ENCODE results near the gene PKN1.
"Not testable (repeated sequence)": the region's sequence is repeated elsewhere in the genome, so short reads cannot be mapped to it uniquely, and the experiment has no call there.

The PKN1 gene

DNA sequence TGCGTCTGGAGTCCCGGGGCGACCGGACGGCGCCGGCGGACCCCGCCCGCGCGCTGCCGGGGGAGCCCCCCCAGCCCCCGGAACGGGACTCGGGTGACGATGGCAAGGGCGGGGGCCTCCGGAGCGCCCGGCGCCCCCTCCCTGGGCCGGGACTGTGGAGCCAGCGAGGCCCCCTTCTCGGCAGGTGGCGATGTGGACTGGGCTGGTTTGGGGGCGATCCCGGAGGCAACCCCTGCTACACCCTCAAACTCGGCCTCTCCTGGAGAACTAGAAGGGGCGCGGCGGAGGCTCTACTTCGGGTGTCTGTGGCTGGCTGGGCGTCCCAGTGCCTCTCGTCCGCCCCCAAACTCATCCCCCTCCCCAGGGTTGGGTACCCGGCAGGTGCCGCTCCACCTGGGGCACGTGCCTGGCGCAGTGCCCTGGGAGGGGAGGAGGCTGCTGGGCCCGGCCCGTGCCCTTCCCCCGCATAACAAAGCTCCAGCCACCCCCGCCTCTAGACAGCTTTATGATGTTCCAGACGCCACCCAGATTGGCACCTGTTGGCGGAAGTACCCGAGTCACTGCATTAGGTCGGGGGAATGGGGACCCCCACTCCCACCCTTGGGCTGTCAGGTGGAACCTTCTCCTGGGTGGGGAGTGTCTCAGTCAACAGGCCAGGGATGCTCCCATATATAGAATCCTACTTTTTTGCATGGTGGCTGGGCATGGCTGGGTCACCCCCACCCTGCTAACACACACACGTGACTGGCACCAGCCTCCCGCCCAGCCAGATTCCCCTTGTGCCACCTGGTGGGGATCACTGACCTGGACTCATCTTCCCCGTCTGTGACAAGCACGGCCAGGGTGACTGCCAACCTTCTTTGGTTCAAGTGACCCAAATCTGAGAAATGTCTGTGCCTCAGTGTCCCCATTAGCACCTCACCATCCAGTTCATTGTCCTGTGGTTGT, 722 bp downstream of the PKN1 start:
- DNase-seq: no peak

DNA sequence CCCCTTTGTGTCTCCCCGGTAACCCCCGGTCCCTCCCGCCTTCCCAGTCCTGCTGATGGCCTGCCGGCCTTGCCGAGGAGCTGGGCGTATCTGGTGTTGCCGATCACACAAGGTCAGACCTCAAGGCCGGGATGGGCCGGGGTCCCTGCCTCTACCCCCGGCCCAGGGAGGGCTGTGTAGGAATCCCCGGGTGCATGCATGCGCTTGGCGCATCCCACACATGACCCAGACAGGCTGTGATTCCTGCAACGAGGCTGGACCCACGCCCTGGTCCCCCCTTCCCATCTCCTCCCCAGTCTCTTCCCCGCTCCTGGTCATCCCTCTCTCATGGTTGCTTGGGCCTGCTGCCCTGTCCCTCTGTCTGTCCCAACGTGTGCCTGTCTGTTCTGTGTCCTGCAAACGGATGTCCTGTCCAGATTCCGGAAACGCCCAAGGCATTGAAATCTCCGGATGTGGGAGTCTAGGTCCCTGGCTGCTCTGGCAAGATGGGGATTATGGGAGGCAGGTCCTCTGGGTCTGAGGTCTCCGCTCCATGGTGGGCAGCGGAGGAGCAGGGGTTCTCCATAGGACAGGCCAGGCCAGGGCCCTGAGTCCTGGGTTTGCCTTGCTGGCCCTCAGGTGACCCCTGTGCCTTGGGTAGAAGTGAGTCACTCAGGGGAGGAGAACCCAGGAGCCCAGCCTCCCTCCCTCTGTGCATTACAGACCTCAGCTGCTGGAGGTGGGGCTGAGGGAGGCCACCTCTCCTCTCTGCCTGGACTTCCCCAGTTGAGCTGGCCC, 1.6 kb downstream of the PKN1 start:
- peak; percentile 54 to 58 for DNase-seq

DNA sequence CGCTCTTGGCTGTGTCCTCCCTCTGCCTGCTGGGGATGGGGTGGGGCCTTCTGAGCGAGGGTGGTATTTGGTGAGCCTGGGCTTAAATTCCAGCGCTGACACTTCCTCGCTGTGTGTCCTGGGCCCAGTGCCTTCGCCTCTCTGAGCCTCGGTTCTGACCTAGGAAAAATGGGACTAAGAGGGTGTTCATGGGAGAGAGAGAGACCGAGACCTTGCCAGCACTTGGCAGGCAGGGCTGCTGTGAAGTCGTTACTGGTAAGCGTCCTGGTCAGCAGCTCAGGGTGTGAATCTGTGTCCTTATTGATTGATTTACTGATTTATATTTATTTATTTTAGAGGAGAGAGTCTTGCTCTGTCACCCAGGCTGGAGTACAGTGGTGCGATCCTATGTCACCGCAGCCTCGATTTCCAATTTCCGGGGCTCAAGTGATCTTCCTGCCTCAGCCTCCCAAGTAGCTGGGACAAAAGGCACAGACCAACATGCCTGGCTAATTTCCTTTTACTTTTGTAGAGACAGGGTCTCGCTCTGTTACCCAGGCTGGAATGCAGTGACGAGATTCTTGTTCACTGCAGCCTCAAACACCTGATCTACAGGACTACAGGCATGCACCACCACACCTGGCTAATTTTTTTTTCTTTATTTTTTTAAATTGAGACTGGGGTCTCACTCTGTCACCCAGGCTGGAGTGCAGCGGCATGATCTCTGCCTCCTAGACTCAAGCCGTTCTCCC, 2.4 kb downstream of the PKN1 start:
- DNase-seq: no peak

DNA sequence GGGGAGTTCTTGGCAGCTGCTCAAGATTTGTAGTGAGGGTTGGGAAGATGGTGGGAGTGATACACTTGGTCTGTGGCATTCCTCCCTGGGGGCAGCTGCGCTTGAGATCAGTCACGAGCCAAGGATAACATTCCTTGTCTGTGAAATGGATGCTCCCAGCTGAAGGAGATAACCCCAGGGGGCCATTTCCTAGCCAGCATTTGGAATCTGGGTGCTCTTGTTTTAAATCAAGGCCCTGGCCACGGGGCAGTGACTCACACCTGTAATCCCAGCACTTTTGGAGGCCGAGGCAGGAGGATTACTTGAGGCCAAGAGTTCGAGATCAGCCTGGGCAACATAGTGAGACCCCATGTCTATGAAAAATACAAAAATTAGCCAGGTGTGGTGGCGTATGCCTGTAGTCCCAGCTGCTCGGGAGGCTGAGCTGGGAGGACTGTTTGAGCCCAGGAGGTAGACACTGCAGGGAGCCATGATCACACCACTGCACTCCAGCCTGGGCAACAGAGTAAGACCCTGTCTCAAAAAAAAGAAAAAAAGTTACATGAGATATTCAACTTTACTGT, 4.6 kb downstream of the PKN1 start:
- no peak for DNase-seq

DNA sequence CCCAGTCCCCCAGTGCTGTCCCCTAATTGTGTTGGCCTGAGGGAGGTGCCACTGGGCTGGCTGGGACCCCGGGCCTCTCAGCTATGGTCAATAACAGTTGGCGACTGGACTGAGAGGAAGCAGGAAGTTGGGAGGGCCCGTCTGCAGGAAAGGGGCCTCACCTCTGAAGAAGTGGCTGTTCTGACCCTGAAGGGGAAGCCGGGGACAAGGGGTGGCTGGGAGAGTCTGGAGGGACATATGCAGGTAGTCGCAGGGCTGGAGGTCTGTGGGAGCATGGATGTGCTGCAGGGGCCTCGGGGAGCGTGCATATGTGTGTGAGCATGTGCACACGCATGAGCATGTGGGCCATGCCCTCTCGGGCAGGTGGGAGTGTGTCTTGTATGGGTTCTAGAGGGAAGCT, 5.9 kb downstream of the PKN1 start:
- no peak for DNase-seq

DNA sequence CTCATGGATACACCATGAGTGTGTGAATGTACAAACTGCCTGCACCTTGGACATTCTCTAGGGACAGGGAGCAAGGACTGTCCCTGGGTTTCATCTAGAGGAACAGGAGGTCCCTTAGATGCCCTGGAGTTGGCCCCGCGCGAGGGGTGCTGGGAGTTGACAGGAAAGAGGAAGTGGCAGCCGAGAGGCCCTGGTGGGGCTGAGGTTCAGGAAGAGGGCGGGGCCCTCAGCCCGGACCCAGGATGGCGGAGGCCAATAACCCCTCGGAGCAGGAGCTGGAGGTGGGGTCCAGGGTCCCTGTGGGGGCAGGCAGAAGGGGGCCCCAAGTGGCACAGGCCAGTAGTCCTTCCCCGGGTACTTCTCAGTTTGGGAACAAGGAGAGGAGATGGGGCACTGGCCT, 6.9 kb downstream of the PKN1 start:
- peak; percentile 80 to 85 for DNase-seq

DNA sequence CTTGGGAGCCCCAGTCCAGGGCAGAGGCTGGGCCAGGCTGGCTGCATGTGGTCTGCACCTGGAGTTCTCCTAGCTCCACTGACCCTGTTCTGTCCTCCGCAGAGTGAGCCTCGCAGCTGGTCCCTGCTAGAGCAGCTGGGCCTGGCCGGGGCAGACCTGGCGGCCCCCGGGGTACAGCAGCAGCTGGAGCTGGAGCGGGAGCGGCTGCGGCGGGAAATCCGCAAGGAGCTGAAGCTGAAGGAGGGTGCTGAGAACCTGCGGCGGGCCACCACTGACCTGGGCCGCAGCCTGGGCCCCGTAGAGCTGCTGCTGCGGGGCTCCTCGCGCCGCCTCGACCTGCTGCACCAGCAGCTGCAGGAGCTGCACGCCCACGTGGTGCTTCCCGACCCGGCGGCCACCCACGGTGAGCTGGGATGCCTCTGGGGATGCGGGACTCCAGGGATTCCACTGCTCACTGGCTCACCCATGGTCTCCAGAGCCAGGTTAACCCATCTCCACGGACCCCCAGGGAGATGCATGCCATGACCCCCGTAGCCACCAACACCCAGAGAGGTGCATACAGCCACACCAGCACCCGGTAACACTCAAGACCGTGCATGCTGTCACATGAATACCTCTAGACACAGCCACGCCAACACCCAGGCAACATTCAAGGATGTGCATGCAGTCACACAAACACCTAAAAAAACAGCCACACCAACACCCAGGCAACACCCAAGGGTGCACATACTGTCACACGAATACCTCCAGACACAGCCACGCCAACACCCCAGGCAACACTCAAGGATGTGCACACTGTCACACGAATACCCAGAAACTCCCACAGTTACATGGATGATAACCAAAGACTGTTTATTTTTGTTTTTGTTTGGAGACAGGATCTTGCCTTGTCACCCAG, 8.2 kb downstream of the PKN1 start:
- DNase-seq: no peak

DNA sequence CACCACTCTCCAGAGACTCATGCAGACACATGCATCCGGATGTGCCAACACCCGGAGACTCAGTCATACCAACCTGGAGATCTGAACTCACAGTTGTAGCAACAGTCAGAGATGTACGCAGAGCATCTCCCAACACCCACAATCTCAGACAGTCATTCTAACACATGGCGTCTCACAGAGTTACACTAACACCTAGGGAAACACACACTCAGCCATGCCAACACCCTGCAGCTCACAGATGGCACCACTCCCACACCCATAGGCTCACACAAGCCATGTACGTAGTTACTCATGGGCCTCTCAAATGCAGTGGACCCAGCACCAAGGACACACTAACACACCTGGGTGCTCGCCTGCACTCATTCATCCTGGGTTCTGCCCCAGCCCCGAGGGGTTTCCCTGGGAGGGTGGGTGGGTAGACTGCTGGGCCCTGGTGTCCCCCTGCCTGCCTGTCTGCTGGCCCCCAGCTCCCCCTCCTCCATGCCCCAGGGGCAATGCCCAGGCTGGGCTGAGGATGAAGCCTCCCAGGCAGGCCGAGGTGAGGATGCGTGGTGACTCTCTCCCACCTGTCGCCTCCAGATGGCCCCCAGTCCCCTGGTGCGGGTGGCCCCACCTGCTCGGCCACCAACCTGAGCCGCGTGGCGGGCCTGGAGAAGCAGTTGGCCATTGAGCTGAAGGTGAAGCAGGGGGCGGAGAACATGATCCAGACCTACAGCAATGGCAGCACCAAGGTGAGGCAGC, 10.0 kb downstream of the PKN1 start:
- no peak for DNase-seq

DNA sequence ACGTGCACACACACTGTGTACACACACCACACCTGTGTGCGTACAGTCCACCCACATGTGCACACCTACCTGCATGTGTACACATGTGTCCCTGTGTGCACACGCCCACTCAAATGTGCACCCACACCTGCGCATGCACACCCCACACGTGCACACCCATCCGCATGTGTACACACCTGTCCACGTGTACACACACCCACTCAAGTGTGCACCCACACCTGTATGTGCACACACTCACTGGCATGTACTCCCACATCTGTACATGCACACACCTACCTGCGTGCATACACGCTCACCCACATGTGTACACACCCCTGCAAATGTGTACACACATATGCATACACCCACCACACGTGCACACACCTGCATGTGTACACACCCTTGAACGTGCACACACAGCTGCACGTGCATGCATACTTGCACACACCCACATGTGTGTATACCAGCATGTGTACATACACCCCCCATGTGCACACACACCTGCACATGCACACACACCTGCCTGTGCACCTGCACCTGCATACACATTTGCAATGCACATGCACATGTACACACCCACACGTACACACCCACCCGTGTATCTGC, 10.6 kb downstream of the PKN1 start:
- no peak for DNase-seq

DNA sequence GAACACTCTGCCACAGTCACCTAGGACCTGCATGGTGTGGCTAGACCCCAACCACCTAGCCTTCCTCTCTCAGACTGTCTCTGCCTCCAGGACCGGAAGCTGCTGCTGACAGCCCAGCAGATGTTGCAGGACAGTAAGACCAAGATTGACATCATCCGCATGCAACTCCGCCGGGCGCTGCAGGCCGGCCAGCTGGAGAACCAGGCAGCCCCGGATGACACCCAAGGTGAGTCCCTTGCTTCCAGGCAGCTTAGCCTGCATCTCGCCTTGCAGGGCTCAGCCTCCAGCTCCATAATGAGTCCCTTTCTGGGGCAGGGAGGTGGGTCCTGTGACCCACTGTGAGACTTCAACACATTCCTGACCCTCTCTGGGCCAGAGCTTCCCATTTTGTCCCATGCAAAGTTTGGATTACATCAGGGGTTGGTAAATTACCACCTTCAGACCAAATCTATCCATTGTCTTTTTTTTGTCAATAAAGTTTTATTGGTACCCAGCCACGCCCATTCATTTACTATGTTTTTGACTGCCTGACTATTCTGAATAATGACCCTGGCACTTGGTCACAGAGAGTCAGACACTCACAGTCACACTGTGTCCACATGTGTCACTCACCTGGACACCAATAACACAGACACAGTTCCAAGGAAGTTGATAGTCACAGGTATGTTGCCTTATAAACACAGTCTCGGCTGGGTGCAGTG, 13.4 kb downstream of the PKN1 start:
- DNase-seq: no peak

DNA sequence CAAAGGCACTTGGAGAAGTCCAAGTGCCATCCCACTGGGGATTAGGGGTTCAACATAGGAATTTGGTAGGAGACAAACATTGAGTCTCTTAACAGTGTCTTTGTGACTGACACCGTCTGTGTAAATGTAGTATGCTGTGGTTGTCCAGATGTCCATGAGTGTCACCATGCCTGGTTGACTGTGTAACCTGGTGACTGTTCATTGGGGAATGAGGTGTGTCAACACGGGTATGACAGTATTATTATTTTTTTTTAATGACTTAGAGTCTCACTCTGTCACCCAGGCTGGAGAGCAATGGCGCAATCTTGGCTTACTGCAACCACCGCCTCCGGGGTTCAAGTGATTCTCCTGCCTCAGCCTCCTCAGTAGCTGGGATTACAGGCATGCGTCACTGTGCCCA, 16.2 kb downstream of the PKN1 start:
- DNase-seq: peak in 1 of 2 donors; percentile 26

DNA sequence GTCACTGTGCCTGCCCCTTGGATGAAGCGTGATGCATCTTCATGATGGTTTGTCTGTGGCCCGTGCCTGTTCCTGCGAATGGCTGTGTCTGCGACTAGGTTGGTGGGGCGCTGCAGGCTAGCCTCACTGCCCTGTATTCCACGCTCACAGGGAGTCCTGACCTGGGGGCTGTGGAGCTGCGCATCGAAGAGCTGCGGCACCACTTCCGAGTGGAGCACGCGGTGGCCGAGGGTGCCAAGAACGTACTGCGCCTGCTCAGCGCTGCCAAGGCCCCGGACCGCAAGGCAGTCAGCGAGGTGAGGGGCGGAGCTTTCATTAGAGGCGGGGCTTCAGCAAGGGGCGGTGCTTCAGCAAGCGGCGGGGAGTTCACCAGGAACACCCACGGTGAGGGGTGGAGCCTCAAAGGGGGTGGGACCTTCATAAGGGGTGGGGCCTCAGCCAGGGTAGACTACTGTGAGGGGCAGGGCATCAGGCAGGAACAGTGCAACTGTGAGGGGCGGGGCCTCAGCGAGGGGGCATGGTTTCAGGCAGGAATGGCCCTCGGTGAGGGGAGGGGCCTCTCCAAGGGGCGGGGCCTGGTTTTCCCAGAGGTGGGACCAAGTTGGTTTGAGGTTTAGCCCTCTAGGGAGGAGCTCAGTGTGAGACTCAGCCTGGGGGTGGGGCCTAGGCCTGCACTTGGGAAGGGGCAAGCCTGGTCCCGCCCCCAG, 17.2 kb downstream of the PKN1 start:
- DNase-seq: peak; percentile 61 to 79

DNA sequence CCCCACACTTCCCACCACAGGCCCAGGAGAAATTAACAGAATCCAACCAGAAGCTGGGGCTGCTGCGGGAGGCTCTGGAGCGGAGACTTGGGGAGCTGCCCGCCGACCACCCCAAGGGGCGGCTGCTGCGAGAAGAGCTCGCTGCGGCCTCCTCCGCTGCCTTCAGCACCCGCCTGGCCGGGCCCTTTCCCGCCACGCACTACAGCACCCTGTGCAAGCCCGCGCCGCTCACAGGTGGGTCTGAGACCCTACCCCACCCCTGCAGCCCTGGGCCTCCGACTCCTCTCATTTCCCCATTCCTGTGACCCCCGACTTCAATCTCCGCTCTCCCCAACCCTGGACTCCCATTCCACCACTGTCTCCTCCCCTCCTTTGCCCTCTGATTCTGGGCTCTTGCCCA, 17.8 kb downstream of the PKN1 start:
- no peak for DNase-seq

DNA sequence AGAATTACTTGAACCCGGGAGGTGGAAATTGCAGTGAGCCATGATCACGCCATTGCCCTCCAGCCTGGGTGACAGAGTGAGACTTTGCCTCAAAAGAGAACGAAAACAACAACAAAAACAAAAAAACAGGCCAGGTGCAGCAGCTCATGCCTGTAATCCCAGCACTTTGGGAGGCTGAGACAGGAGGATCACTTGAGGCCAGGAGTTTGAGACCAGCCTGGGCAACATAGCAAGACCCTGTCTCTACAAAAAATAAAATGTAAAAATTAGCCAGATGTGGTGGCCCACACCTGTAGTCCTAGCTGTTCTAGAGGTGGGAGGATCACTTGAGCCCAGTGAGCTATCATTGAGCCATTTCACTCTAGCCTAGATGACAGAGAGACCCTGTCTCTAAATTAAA, 19.2 kb downstream of the PKN1 start:
- DNase-seq: not testable (repeated sequence)

DNA sequence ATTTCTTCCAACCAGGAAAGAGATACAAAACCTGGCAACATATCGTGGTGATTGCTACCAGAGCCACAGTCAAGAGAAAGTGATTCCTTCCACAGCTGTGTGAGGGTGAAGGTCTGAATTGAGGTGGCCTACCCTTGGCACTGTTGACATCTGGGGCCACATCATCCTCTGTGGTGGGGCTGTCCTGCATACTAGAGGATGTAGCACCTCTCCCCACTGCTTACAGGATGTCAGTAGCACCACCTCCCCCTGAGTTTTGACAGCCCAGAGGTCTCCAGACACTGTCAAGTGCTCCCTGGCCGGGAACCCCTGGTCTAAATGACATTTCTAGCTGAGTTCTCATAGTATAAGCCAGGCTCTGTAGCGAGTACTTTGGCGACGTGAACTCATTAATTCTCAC, 26.6 kb downstream of the PKN1 start:
- DNase-seq: no peak

DNA sequence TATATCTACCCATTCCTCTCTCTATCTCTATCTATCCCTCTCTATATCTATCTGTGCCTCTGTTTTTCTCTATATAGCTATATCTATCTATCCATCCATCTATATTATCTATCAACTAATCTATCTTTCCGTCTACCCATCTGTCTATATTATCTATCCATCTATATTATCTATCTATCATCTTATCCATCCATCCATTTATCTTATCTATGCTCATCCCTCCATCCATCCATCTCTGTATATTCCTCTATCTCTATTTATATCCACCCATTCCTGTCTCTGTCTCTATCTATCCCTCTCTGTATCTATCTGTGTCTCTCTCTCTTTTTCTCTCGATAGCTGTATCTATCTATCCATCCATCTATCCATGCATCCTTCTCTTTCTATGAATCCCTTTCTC, 27.8 kb downstream of the PKN1 start:
- no peak for DNase-seq

DNA sequence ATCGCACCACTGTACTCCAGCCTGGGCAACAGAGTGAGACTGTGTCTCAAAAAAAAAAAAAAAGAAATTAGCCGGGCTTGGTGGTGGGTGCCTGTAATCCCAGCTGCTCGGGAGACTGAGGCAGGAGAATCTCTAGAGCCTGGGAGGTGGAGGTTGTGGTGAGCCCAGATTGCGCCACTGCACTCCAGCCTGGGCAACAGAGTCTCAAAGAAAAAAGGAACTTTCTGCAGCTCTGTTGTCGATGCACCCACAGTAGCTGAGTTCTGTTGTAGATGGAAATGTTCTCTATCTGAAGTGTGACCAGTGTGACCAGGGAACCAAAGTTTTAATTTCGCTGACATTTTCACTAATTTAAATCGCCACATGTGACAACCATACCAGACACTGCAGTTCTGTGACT, 29.3 kb downstream of the PKN1 start:
- peak in 1 of 2 donors; percentile 26 for DNase-seq

DNA sequence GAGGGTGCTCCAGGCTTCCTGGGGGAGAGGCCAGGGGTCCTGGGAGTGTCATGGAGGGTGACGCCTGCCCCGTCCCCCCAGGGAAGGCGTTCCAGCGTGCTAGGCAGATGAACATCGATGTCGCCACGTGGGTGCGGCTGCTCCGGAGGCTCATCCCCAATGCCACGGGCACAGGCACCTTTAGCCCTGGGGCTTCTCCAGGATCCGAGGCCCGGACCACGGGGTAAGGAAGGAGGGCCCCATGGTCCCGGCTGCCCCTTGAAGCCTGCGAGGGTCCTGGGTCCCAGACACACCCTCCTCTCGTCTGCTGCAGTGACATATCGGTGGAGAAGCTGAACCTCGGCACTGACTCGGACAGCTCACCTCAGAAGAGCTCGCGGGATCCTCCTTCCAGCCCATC, 30.6 kb downstream of the PKN1 start:
- no peak for DNase-seq

DNA sequence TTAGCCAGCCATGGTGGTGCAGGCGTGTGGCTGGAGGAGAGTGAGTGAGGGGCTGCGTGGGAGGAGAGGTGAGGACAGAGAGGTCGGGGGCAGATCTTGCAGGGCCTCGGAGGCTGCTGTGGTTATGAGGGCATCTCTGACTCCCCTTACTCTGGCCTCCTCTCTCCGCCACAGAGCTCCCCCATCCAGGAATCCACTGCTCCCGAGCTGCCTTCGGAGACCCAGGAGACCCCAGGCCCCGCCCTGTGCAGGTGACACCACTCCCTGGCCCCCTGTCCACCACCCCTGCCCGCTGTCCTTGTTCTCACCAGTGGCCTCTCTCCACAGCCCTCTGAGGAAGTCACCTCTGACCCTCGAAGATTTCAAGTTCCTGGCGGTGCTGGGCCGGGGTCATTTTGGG, 34.3 kb downstream of the PKN1 start:
- DNase-seq: no peak

DNA sequence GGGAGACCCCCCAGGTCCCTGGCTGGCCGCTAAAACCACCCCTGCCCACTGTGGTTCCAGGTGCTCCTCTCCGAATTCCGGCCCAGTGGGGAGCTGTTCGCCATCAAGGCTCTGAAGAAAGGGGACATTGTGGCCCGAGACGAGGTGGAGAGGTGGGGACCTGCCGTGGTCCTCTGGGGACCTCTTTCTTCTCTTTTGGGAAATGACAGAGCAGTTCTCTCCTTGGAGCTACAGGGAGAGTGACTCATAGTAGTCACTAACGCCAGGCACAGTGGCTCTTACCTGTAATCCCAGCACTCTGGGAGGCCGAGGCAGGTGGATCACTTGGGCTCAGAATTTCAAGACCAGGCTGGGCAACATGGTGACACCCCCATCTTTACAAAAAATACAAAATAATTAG, 34.7 kb downstream of the PKN1 start:
- no peak for DNase-seq

Data from inflammatory macrophage treated with lipopolysaccharide for 1 hour (primary cell).